ENCODE results near the gene SHOX. TPM values are rescaled to one million over a fixed set of nuclear protein-coding genes. Genes with fewer than 3 reads are reported as not detected.

SHOX gene
- total RNA-seq, 2 donors from 2014 or later, result not detected

DNA sequence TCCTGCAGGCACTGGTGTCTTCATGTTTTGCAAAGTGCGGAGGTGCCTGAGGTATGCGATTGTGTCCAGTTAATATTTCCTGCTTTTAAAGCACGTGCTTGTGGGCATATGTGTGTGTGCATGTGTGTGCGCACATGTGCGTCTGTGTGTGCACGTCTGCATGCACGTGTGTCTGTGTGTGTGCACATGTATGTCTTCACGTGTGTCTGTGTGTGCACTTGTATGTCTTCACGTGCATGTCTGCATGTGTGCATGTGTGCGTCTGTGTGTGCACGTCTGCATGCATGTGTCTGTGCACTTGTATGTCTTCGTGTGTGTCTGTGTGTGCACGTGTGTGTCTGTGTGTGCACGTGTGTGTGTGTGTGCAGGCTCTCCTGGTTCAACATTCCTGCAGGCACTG, 49.5 kb downstream of the SHOX start:
- WGBS, result 89% methylated on average over 14 of the region's 14 CpGs
- intact Hi-C loops (cut with DNase I), result no loop called here
- Histone ChIP-seq H3K9me3 (no peaks in the 10 kb centered on the region), H3K4me3 (no peak overlapping the region), H3K4me1 (replicated peaks) (no peaks in the 10 kb centered on the region), H3K27ac (no peak overlapping the region), H3K27me3 (replicated peaks; ENCODE audit: insufficient read depth) (no peaks in the 10 kb centered on the region), H3K36me3 (no peaks in the 10 kb centered on the region)
- TF ChIP-seq, protein P1, sequence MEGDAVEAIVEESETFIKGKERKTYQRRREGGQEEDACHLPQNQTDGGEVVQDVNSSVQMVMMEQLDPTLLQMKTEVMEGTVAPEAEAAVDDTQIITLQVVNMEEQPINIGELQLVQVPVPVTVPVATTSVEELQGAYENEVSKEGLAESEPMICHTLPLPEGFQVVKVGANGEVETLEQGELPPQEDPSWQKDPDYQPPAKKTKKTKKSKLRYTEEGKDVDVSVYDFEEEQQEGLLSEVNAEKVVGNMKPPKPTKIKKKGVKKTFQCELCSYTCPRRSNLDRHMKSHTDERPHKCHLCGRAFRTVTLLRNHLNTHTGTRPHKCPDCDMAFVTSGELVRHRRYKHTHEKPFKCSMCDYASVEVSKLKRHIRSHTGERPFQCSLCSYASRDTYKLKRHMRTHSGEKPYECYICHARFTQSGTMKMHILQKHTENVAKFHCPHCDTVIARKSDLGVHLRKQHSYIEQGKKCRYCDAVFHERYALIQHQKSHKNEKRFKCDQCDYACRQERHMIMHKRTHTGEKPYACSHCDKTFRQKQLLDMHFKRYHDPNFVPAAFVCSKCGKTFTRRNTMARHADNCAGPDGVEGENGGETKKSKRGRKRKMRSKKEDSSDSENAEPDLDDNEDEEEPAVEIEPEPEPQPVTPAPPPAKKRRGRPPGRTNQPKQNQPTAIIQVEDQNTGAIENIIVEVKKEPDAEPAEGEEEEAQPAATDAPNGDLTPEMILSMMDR (IDR thresholded peaks at IDR 0.05), result no peak
- TF ChIP-seq POLR2A (IDR thresholded peaks at IDR 0.05), result no peak
- TF ChIP-seq POLR2AphosphoS5 (IDR thresholded peaks at IDR 0.05), result no peak
- DNase-seq (ENCODE audit: low spot score), result no peak

DNA sequence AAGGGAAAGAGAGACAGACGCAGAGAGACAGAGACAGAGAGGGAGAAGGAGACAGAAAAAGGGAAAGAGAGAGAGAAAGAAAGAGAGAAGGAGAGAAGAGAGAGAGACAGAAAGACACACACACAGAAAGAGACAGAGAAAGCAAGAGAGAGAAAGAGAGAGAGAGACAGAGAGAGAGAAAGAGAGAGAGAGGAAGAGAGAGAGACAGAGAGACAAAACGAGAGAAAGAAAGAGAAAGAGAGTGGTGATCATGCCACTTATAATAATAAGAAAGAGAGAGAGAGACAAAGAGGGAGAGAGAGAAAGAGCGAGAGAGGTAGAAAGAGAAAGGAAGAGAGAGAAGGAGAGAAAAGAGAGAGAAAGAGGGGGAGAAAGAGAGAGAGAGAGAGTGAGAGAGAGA, 51.4 kb downstream of the SHOX start:
- intact Hi-C loops (cut with DNase I), result no loop called here
- TF ChIP-seq POLR2A (IDR thresholded peaks at IDR 0.05) (no peak), POLR2AphosphoS5 (IDR thresholded peaks at IDR 0.05) (no peak)
- TF ChIP-seq, protein P1 (IDR thresholded peaks at IDR 0.05), result no peak
- Histone ChIP-seq H3K27me3 (replicated peaks; ENCODE audit: insufficient read depth) (no peaks in the 10 kb centered on the region), H3K4me1 (replicated peaks) (no peaks in the 10 kb centered on the region), H3K27ac (no peak overlapping the region), H3K9me3 (no peaks in the 10 kb centered on the region), H3K36me3 (no peaks in the 10 kb centered on the region), H3K4me3 (no peak overlapping the region)
- 90% methylated on average over 3 of the region's 3 CpGs for WGBS
- DNase-seq (ENCODE audit: low spot score), result no peak

DNA sequence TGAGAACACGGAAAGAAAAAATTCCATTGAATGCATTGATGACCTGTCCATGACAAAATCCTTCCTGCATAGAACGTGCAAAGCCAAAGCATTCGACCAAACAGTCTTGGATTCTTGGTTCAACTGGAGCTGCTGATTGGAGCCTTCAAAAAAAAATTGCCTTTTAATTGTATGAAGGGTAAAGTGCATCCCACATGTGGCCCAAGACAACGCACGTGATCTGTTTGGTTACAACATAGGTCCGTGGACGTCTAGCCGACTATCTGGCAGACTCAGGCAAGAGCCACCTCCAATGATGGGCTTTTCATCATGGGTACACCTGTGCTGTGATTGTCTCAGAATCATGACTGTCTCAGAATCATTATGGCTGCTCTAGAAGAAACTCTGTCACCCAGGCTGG, 52.3 kb downstream of the SHOX start:
- DNase-seq (ENCODE audit: low spot score), result no peak
- TF ChIP-seq, protein P1 (IDR thresholded peaks at IDR 0.05), result no peak
- no peak for TF ChIP-seq POLR2A (IDR thresholded peaks at IDR 0.05)
- TF ChIP-seq POLR2AphosphoS5 (IDR thresholded peaks at IDR 0.05), result no peak
- no peak overlapping the region for H3K4me3 ChIP-seq
- no peaks in the 10 kb centered on the region for H3K4me1 ChIP-seq (replicated peaks)
- H3K27ac ChIP-seq, result no peak overlapping the region
- H3K36me3 ChIP-seq, result no peaks in the 10 kb centered on the region
- no peaks in the 10 kb centered on the region for H3K9me3 ChIP-seq
- no peaks in the 10 kb centered on the region for H3K27me3 ChIP-seq (replicated peaks; ENCODE audit: insufficient read depth)
- intact Hi-C loops (cut with DNase I), result no loop called here
- 92% methylated on average over 8 of the region's 8 CpGs for WGBS

DNA sequence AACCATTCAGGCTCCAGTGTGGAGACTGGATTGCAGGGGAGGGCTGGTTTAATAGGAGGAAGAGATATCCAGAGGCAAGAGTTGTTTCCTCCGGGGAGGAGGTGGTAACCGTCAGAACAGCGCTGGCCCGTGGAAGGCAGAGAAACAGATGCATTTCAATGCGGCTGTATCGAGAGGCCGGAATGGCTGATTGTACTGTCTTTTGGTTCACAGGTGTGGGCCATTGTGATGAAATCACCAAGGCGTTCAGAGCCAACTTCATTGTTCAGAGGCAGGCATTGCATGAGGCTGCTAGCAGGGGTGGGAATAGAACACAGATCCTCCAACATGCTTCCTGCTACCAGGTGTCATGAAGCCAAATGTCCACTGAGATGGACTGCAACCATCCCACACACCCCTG, 53.0 kb downstream of the SHOX start:
- TF ChIP-seq, protein P1 (IDR thresholded peaks at IDR 0.05), result no peak
- no peak for TF ChIP-seq POLR2A (IDR thresholded peaks at IDR 0.05)
- no peak for TF ChIP-seq POLR2AphosphoS5 (IDR thresholded peaks at IDR 0.05)
- Histone ChIP-seq H3K4me3 (no peak overlapping the region), H3K9me3 (no peaks in the 10 kb centered on the region), H3K36me3 (no peaks in the 10 kb centered on the region), H3K27ac (no peak overlapping the region), H3K4me1 (replicated peaks) (no peaks in the 10 kb centered on the region), H3K27me3 (replicated peaks; ENCODE audit: insufficient read depth) (no peaks in the 10 kb centered on the region)
- intact Hi-C loops (cut with DNase I), result no loop called here
- DNase-seq (ENCODE audit: low spot score), result no peak
- 75% methylated on average over 8 of the region's 8 CpGs for WGBS

GRCh38 chrX:685120-686032, 54.8 kb downstream of the SHOX start:
- TF ChIP-seq, protein P1 (IDR thresholded peaks at IDR 0.05), result no peak
- TF ChIP-seq POLR2A (IDR thresholded peaks at IDR 0.05), result no peak
- no peak for TF ChIP-seq POLR2AphosphoS5 (IDR thresholded peaks at IDR 0.05)
- Histone ChIP-seq H3K36me3 (no peaks in the 10 kb centered on the region), H3K27me3 (replicated peaks; ENCODE audit: insufficient read depth) (no peaks in the 10 kb centered on the region), H3K4me3 (no peak overlapping the region), H3K4me1 (replicated peaks) (no peaks in the 10 kb centered on the region), H3K9me3 (no peaks in the 10 kb centered on the region), H3K27ac (no peak overlapping the region)
- 84% methylated on average over 13 of the region's 13 CpGs for WGBS
- intact Hi-C loops (cut with DNase I), result no loop called here
- DNase-seq (ENCODE audit: low spot score), result no peak

Measured in prostate gland (tissue), 2 donors.